ENCODE data around the gene SMYD4. TPM values are rescaled to one million over a fixed set of nuclear protein-coding genes. Genes with fewer than 3 reads are reported as not detected.

The SMYD4 gene
- total and polyA plus RNA-seq, 2 donors (not counting 1 experiment from before 2014, with no cell fraction given), result 11.9 to 37.5 TPM

DNA sequence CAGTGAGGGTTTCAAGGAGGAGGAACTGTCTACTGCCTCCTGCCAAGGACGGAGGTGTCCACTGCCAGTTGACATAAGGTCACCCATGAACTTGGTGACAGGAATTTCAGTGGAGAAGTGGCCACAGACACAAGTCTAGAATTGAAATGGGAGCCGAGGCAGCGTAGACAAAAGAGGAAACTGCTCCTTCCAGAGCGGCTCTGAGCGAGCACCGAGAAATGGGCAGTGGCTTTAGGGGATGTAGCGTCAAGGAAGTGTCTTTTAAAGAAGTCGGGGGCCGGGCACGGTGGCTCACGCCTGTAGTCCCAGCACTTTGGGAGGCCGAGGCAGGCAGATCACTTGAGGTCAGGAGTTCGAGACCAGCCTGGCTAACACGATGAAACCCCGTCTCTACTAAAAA is 70.9 kb downstream of the SMYD4 start:
- no peaks in the 10 kb centered on the region for H4K20me1 ChIP-seq (ENCODE audit: control insufficient read depth, insufficient read depth, low read length, poor library complexity, severe bottlenecking)
- H3K9me3 ChIP-seq (ENCODE audit: control extremely low read depth in 1 of 3, control insufficient read depth in 2 of 3, insufficient read depth in 1 of 3, low read length in 2 of 3), result no peaks in the 10 kb centered on the region
- no peaks in the 10 kb centered on the region for H3K27me3 Mint-ChIP-seq
- peak overlapping the region; percentile 21 for H2AFZ ChIP-seq (ENCODE audit: insufficient read depth, low read depth, low read length, poor library complexity, severe bottlenecking)
- DNase-seq, result no peak
- H3K27ac ChIP-seq (ENCODE audit: low read length in 2 of 2), result no peak overlapping the region
- CTCF ChIA-PET, result no interaction called here
- no peak overlapping the region for H3K4me3 Mint-ChIP-seq
- peak overlapping the region; percentile 39 for H3K27ac Mint-ChIP-seq
- TF ChIP-seq, protein P1, sequence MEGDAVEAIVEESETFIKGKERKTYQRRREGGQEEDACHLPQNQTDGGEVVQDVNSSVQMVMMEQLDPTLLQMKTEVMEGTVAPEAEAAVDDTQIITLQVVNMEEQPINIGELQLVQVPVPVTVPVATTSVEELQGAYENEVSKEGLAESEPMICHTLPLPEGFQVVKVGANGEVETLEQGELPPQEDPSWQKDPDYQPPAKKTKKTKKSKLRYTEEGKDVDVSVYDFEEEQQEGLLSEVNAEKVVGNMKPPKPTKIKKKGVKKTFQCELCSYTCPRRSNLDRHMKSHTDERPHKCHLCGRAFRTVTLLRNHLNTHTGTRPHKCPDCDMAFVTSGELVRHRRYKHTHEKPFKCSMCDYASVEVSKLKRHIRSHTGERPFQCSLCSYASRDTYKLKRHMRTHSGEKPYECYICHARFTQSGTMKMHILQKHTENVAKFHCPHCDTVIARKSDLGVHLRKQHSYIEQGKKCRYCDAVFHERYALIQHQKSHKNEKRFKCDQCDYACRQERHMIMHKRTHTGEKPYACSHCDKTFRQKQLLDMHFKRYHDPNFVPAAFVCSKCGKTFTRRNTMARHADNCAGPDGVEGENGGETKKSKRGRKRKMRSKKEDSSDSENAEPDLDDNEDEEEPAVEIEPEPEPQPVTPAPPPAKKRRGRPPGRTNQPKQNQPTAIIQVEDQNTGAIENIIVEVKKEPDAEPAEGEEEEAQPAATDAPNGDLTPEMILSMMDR (IDR thresholded peaks at IDR 0.05), result no peak
- no peak for TF ChIP-seq EZH2 (IDR thresholded peaks at IDR 0.05; ENCODE audit: borderline replicate concordance, insufficient read depth, low read depth, low read length, poor library complexity, severe bottlenecking)
- intact Hi-C loops (cut with micrococcal nuclease), result no loop called here
- WGBS (ENCODE audit: insufficient coverage), result 30% methylated on average over 12 of the region's 15 CpGs
- POLR2A ChIA-PET, result no interaction called here
- peaks cover 16 to 21% of the 10 kb centered on the region in 2 donors for H3K4me1 ChIP-seq (ENCODE audit: control insufficient read depth in 2 of 2, insufficient read depth in 2 of 2, low read length in 2 of 2)
- no peak for ATAC-seq (ENCODE audit: low read depth)
- no peaks in the 10 kb centered on the region for H3K79me2 ChIP-seq (ENCODE audit: control insufficient read depth, insufficient read depth, low read length)
- H3K4me2 ChIP-seq (replicated peaks; ENCODE audit: low read depth, low read length, poor library complexity, severe bottlenecking), result no peak overlapping the region
- H3K9ac ChIP-seq (ENCODE audit: low read length), result no peak overlapping the region
- no peak overlapping the region for H3K4me3 ChIP-seq (ENCODE audit: control extremely low read depth in 1 of 5, extremely low read depth in 1 of 5, insufficient read depth in 1 of 5, low read depth in 2 of 5, low read length in 4 of 5)
- H3K4me1 Mint-ChIP-seq, result peaks cover 28% of the 10 kb centered on the region
- H3K36me3 ChIP-seq (replicated peaks in 1 of 2; ENCODE audit: control extremely low read depth in 1 of 2, control insufficient read depth in 1 of 2, extremely low read depth in 1 of 2, insufficient read depth in 2 of 2, low read length in 1 of 2), result no peaks in the 10 kb centered on the region
- H3K27me3 ChIP-seq (replicated peaks in 1 of 4; ENCODE audit: control extremely low read depth in 1 of 4, control insufficient read depth in 3 of 4, insufficient read depth in 4 of 4, low read length in 3 of 4), result no peaks in the 10 kb centered on the region
- no peaks in the 10 kb centered on the region for H3K9me3 Mint-ChIP-seq (ENCODE audit: insufficient read depth)

DNA sequence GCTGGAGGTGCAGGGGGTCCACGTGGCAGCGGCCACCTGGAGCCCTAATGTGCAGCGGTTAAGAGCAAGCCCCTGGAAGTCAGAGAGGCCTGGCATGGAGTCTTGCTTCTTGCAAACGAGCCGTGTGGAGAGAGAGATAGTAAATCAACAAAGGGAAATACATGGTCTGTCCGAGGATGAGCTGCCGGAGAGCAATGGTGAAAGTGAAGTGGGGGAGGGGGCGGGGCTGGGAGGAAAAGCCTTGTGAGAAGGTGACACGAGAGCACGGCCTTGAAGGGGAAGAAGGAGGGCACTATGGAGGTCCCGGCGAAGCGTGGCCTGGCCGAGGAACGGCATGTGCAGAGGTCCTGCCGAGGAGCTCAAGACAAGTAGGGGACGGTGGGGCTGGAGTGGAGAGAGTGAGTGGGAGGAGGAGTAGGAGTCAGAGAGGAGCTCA is 73.9 kb downstream of the SMYD4 start:
- H3K27ac Mint-ChIP-seq, result no peak overlapping the region
- Histone ChIP-seq H3K9ac (ENCODE audit: low read length) (no peak overlapping the region), H3K27ac (ENCODE audit: low read length in 2 of 2) (no peak overlapping the region), H3K4me2 (replicated peaks; ENCODE audit: low read depth, low read length, poor library complexity, severe bottlenecking) (no peak overlapping the region), H4K20me1 (ENCODE audit: control insufficient read depth, insufficient read depth, low read length, poor library complexity, severe bottlenecking) (no peaks in the 10 kb centered on the region), H3K79me2 (ENCODE audit: control insufficient read depth, insufficient read depth, low read length) (no peaks in the 10 kb centered on the region), H3K27me3 (replicated peaks in 1 of 4; ENCODE audit: control extremely low read depth in 1 of 4, control insufficient read depth in 3 of 4, insufficient read depth in 4 of 4, low read length in 3 of 4) (no peaks in the 10 kb centered on the region), H2AFZ (ENCODE audit: insufficient read depth, low read depth, low read length, poor library complexity, severe bottlenecking) (no peak overlapping the region), H3K9me3 (ENCODE audit: control extremely low read depth in 1 of 3, control insufficient read depth in 2 of 3, insufficient read depth in 1 of 3, low read length in 2 of 3) (no peaks in the 10 kb centered on the region), H3K36me3 (replicated peaks in 1 of 2; ENCODE audit: control extremely low read depth in 1 of 2, control insufficient read depth in 1 of 2, extremely low read depth in 1 of 2, insufficient read depth in 2 of 2, low read length in 1 of 2) (no peaks in the 10 kb centered on the region), H3K4me3 (ENCODE audit: control extremely low read depth in 1 of 5, extremely low read depth in 1 of 5, insufficient read depth in 1 of 5, low read depth in 2 of 5, low read length in 4 of 5) (no peak overlapping the region), H3K4me1 (ENCODE audit: control insufficient read depth in 2 of 2, insufficient read depth in 2 of 2, low read length in 2 of 2) (peaks cover 10 to 15% of the 10 kb centered on the region in 2 donors)
- H3K27me3 Mint-ChIP-seq, result no peaks in the 10 kb centered on the region
- no peak for TF ChIP-seq EZH2 (IDR thresholded peaks at IDR 0.05; ENCODE audit: borderline replicate concordance, insufficient read depth, low read depth, low read length, poor library complexity, severe bottlenecking)
- TF ChIP-seq, protein P1 (IDR thresholded peaks at IDR 0.05), result no peak
- intact Hi-C loops (cut with micrococcal nuclease), result no loop called here
- peaks cover 20% of the 10 kb centered on the region for H3K4me1 Mint-ChIP-seq
- 85% methylated on average over 17 of the region's 17 CpGs for WGBS (ENCODE audit: insufficient coverage)
- POLR2A ChIA-PET, result no interaction called here
- no peak for DNase-seq
- ATAC-seq (ENCODE audit: low read depth), result no peak
- no peak overlapping the region for H3K4me3 Mint-ChIP-seq
- CTCF ChIA-PET, result interaction anchor here (0.6 to 1.3 kb wide), 3 partner anchors 10 to 282 kb away, joined by 3 read pairs; no protein-coding TSS in a partner anchor
- H3K9me3 Mint-ChIP-seq (ENCODE audit: insufficient read depth), result no peaks in the 10 kb centered on the region

Data from B cell (primary cell).